ENCODE measurements around the gene PTPRN2. TPM values are rescaled to one million over a fixed set of nuclear protein-coding genes. Genes with fewer than 3 reads are reported as not detected.

The PTPRN2 gene
- total and polyA plus RNA-seq, 9 of the 15 experiments (the other 6 are each of a cell fraction or from before 2014, with no cell fraction given): not detected

GRCh38 chr7:158524749-158525635 is 62.6 kb downstream of the PTPRN2 start (continued):
- TF ChIP-seq ZC3H11A (IDR thresholded peaks at IDR 0.05; ENCODE audit: low read depth, low read length): no peak
- no peak for TF ChIP-seq THAP12 (CRISPR knock-in tag; IDR thresholded peaks at IDR 0.05)
- TF ChIP-seq KDM1A (IDR thresholded peaks at IDR 0.05): no peak
- no peak for TF ChIP-seq LARP7 (IDR thresholded peaks at IDR 0.05)
- no peak for TF ChIP-seq ID3 (CRISPR knock-in tag; IDR thresholded peaks at IDR 0.05)
- no peak for TF ChIP-seq ID3 (tag; IDR thresholded peaks at IDR 0.05)
- no peak for TF ChIP-seq RREB1 (CRISPR knock-in tag; IDR thresholded peaks at IDR 0.05)
